HepG2 (cell line): ENCODE measurements around the gene CBX5. TPM values are rescaled to one million over a fixed set of nuclear protein-coding genes. Genes with fewer than 3 reads are reported as not detected.

Source experiments
- CREM ChIP-seq, 2 experiments: sonication (generic) in 1 of 2; formaldehyde crosslinking in 1 of 2; IDR thresholded peaks; 2 replicates each; pipeline versions ENCODE4 v1.4.0 to v1.6.1; 2016 to 2020; ENCODE audit warnings: antibody characterized with exemption in 1 of 2, mild to moderate bottlenecking in 1 of 2, missing genetic modification reagents in 1 of 2
- DR1 ChIP-seq: sonication (generic); formaldehyde crosslinking; IDR thresholded peaks from 2 replicates; pipeline ENCODE4 v1.8.0; 2021; ENCODE audit warnings: mild to moderate bottlenecking, missing genetic modification reagents, inconsistent platforms
- GABPB1 ChIP-seq: IDR thresholded peaks from 2 replicates; pipeline ENCODE4 v1.6.1; 2016; ENCODE audit warnings: mild to moderate bottlenecking, missing genetic modification reagents, moderate library complexity, missing compliant biosample characterization
- HMGXB3 ChIP-seq: sonication (generic); formaldehyde crosslinking; IDR thresholded peaks from 2 replicates; pipeline ENCODE4 v1.4.0; 2020; ENCODE audit warnings: missing genetic modification reagents, borderline replicate concordance
- KAT8 ChIP-seq: IDR thresholded peaks from 2 replicates; pipeline ENCODE4 v1.6.1; 2016; ENCODE audit warnings: missing genetic modification reagents, missing compliant biosample characterization
- KDM5A ChIP-seq: fragments of 200-600 bp; sonication (generic); IDR thresholded peaks from 2 replicates; pipeline ENCODE4 v1.7.0; 2018; ENCODE audit warnings: antibody characterized with exemption, mild to moderate bottlenecking, low read length, borderline replicate concordance
- KMT2A ChIP-seq: sonication (generic); formaldehyde crosslinking; IDR thresholded peaks from 2 replicates; pipeline ENCODE4 v1.4.0; 2020; ENCODE audit warnings: missing genetic modification reagents
- MXD3 ChIP-seq: IDR thresholded peaks from 2 replicates; pipeline ENCODE4 v1.6.1; 2016; ENCODE audit warnings: mild to moderate bottlenecking, missing biosample characterization, missing genetic modification reagents
- MXD4 ChIP-seq: IDR thresholded peaks from 2 replicates; pipeline ENCODE4 v1.6.1; 2016; ENCODE audit warnings: mild to moderate bottlenecking, missing biosample characterization, missing genetic modification reagents
- NFKB2 ChIP-seq: sonication (generic); formaldehyde crosslinking; IDR thresholded peaks from 2 replicates; pipeline ENCODE4 v1.4.0; 2020; ENCODE audit warnings: missing genetic modification reagents, borderline replicate concordance
- NR2F6 ChIP-seq, 2 experiments: IDR thresholded peaks; 2 replicates each; pipeline ENCODE4 v1.6.1; 2016; ENCODE audit warnings: antibody characterized with exemption in 1 of 2, mild to moderate bottlenecking in 1 of 2
- SP2 ChIP-seq: sonication (generic); formaldehyde crosslinking; IDR thresholded peaks from 2 replicates; pipeline ENCODE4 v1.5.1; 2020; ENCODE audit warnings: mild to moderate bottlenecking, missing genetic modification reagents
- ZBTB37 ChIP-seq: sonication (generic); formaldehyde crosslinking; IDR thresholded peaks from 2 replicates; pipeline ENCODE4 v1.4.0; 2020; ENCODE audit warnings: mild to moderate bottlenecking, missing genetic modification reagents
- ZFP41 ChIP-seq: sonication (generic); formaldehyde crosslinking; IDR thresholded peaks from 2 replicates; pipeline ENCODE4 v1.4.0; 2020; ENCODE audit warnings: mild to moderate bottlenecking, missing genetic modification reagents, borderline replicate concordance
- ZFP90 ChIP-seq: sonication (generic); formaldehyde crosslinking; IDR thresholded peaks from 2 replicates; pipeline ENCODE4 v1.8.0; 2022; ENCODE audit warnings: missing genetic modification reagents, mild to moderate bottlenecking, inconsistent platforms, borderline replicate concordance
- ZFP91 ChIP-seq: sonication (generic); formaldehyde crosslinking; IDR thresholded peaks from 2 replicates; pipeline ENCODE4 v1.9.0; 2022; ENCODE audit warnings: missing genetic modification reagents, mild to moderate bottlenecking, borderline replicate concordance
- ZNF136 ChIP-seq: sonication (generic); formaldehyde crosslinking; IDR thresholded peaks from 2 replicates; pipeline ENCODE4 v1.8.1; 2022; ENCODE audit warnings: low read depth, mild to moderate bottlenecking, moderate library complexity, missing genetic modification reagents
- ZNF773 ChIP-seq: sonication (generic); formaldehyde crosslinking; IDR thresholded peaks from 2 replicates; pipeline ENCODE4 v1.4.0; 2020; ENCODE audit warnings: missing genetic modification reagents, borderline replicate concordance
- polyA plus RNA-seq, 8 experiments: library from polyadenylated mRNA; depleted of rRNA in 3 of 8; stranded (reverse) in 7 of 8; unstranded in 1 of 8; fragments of >200 nt; fragmentation: Illumina TruSeq in 4 of 8; extraction: Trizol in 4 of 8; gene quantifications; 2 replicates each; pipeline versions ENCODE4 v1.2.1 to v1.2.3, GENCODE V29; 2011 to 2016; ENCODE audit warnings: low read depth in 4 of 8, missing spikeins in 1 of 8, mixed read lengths in 1 of 8; ENCODE audit not compliant: insufficient read depth in 1 of 8
- total RNA-seq, 5 experiments: library from RNA; depleted of rRNA; stranded (reverse); fragments of >200 nt; fragmentation: Illumina TruSeq; extraction: Trizol; gene quantifications; 2 replicates each; pipeline ENCODE4 v1.2.3, GENCODE V29; 2016; ENCODE audit warnings: low read depth in 1 of 5
- TF ChIP-seq, protein P1 (sequence below): sonication (generic); formaldehyde crosslinking; IDR thresholded peaks from 2 replicates; pipeline ENCODE4 v1.5.1; 2020; ENCODE audit warnings: missing genetic modification reagents, mild to moderate bottlenecking, borderline replicate concordance

CBX5 gene
- total and polyA plus RNA-seq, 2 of the 13 experiments (the other 11 are each of a cell fraction or from before 2014, with no cell fraction given): 16.0 to 22.2 TPM

- TF ChIP-seq ZFP91 (CRISPR knock-in tag) (peak; percentile 63), ZFP90 (peak; percentile 81), HMGXB3 (CRISPR knock-in tag) (peak; percentile 50; the same call in 1 of the 2 replicates), MXD3 (CRISPR knock-in tag) (peak; percentile 71), ZBTB37 (CRISPR knock-in tag) (no peak), GABPB1 (peak; percentile 46; the same call in 1 of the 2 replicates), ZFP41 (CRISPR knock-in tag) (no peak), KAT8 (peak; percentile 76), KMT2A (CRISPR knock-in tag) (peak; percentile 67), SP2 (CRISPR knock-in tag) (peak; percentile 94), NFKB2 (CRISPR knock-in tag) (peak; percentile 31; the same call in 1 of the 2 replicates), MXD4 (CRISPR knock-in tag) (peak; percentile 62), ZNF773 (CRISPR knock-in tag) (0 out of 2 replicates have a peak, but pooled peaks have one; percentile 77), DR1 (CRISPR knock-in tag) (peak; percentile 83), CREM (IDR thresholded peaks at IDR 0.05) (peak; percentile 93), CREM (CRISPR knock-in tag; IDR thresholded peaks at IDR 0.05) (no peak), ZNF136 (CRISPR knock-in tag) (peak; percentile 64; the same call in 1 of the 2 replicates), KDM5A (peak; percentile 88; the same call in 1 of the 2 replicates), NR2F6 (IDR thresholded peaks at IDR 0.05) (peak; percentile 71), NR2F6 (CRISPR knock-in tag; IDR thresholded peaks at IDR 0.05) (peak; percentile 69; the same call in 1 of the 2 replicates)
- TF ChIP-seq, protein P1, sequence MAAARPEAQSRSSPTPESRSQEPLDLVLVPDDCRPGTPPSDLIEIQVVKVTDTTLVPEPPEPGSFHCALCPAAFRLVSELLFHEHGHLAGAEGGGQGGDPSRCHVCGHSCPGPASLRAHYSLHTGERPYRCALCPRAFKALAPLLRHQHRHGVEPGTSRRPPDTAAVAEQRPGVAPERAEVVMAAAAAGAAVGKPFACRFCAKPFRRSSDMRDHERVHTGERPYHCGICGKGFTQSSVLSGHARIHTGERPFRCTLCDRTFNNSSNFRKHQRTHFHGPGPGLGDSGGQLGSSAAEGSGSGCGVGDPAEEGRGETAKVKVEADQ (CRISPR knock-in tag): peak; percentile 27; the same call in 1 of the 2 replicates
These were observed 44.9 kb upstream of the CBX5 start, which contains the start of gene COPZ1 (continued) for GRCh38 chr12:54324617-54325441.
